HG02610 (cell line): Measurements from ENCODE around the gene ZNF423.

Source experiments
- ATAC-seq: cut with Tn5 transposase; IDR thresholded peaks from one replicate; pipeline ENCODE4 v1.9.1; 2021; ENCODE audit warnings: mild to moderate bottlenecking, moderate library complexity; ENCODE audit not compliant: unreplicated experiment

ZNF423 gene

GRCh38 chr16:49788986-49789385 lies 66.9 kb downstream of the ZNF423 start:
- ATAC-seq, result no peak

- ATAC-seq, result no peak
These were observed 67.3 kb downstream of the ZNF423 start for GRCh38 chr16:49788572-49788971.

GRCh38 chr16:49786926-49787557 lies 68.9 kb downstream of the ZNF423 start:
- no peak for ATAC-seq

- ATAC-seq, result no peak
These were observed 69.9 kb downstream of the ZNF423 start for GRCh38 chr16:49785970-49786369.

- ATAC-seq, result no peak
These were observed 73.5 kb downstream of the ZNF423 start for GRCh38 chr16:49782405-49782804.

- ATAC-seq, result no peak
These were observed 74.5 kb downstream of the ZNF423 start for GRCh38 chr16:49781401-49781800.

- no peak for ATAC-seq
These were observed 75.5 kb downstream of the ZNF423 start for GRCh38 chr16:49780433-49780832.

GRCh38 chr16:49779979-49780378 lies 75.9 kb downstream of the ZNF423 start:
- ATAC-seq, result no peak

GRCh38 chr16:49778202-49778930 lies 77.5 kb downstream of the ZNF423 start:
- ATAC-seq, result no peak

- no peak for ATAC-seq
These were observed 79.2 kb downstream of the ZNF423 start for GRCh38 chr16:49776734-49777133.

- no peak for ATAC-seq
These were observed 79.8 kb downstream of the ZNF423 start for GRCh38 chr16:49776085-49776595.

- ATAC-seq, result no peak
These were observed 80.3 kb downstream of the ZNF423 start for GRCh38 chr16:49775581-49775980.

GRCh38 chr16:49775018-49775417 lies 80.9 kb downstream of the ZNF423 start:
- no peak for ATAC-seq

GRCh38 chr16:49773534-49774475 lies 82.1 kb downstream of the ZNF423 start:
- ATAC-seq, result no peak

- no peak for ATAC-seq
These were observed 87.9 kb downstream of the ZNF423 start for GRCh38 chr16:49767998-49768397.

GRCh38 chr16:49767414-49767813 lies 88.5 kb downstream of the ZNF423 start:
- ATAC-seq, result no peak

- no peak for ATAC-seq
These were observed 89.7 kb downstream of the ZNF423 start for GRCh38 chr16:49766225-49766624.

GRCh38 chr16:49763826-49764225 lies 92.1 kb downstream of the ZNF423 start:
- no peak for ATAC-seq

GRCh38 chr16:49760815-49761214 lies 95.1 kb downstream of the ZNF423 start:
- no peak for ATAC-seq

GRCh38 chr16:49757559-49758069 lies 98.3 kb downstream of the ZNF423 start:
- no peak for ATAC-seq
